IMR-90 (cell line): ENCODE results near the gene TMEM209. TPM values are rescaled to one million over a fixed set of nuclear protein-coding genes. Genes with fewer than 3 reads are reported as not detected.

Source experiments
- ATAC-seq: fragments of 200-7000 bp; cut with Tn5 transposase; 2 replicates; pipeline ENCODE4 v1.9.1; 2020; ENCODE audit warnings: low read depth, mild to moderate bottlenecking, moderate library complexity
- BruUV-seq: library from RNA; stranded (reverse); fragments of 400-500 nt; replicated peaks from 2 replicates; lab custom pipeline; 2021; lab: Mats Ljungman, UMichigan
- CTCF ChIA-PET: fragments of 300-600 bp; formaldehyde crosslinking; extraction: SDS; loops from one replicate; lab custom pipeline; 2021; ENCODE audit warnings: antibody characterized with exemption; lab: Yijun Ruan, JAX
- POLR2A ChIA-PET: fragments of 300-600 bp; sonication (Branson Sonifier 250); formaldehyde crosslinking; loops from one replicate; lab custom pipeline; 2022; ENCODE audit warnings: antibody characterized with exemption; ENCODE audit not compliant: unreplicated experiment; lab: Charles Lee
- DNase-seq: peaks from one replicate; pipeline ENCODE4 v3.0.0; 2013
- H2AFZ ChIP-seq: replicated peaks from 2 replicates; pipeline ENCODE3; 2013; ENCODE audit warnings: low read length, mild to moderate bottlenecking; ENCODE audit not compliant: poor library complexity
- H2AK5ac ChIP-seq: 2 replicates; pipeline ENCODE4 v1.6.1; 2013; ENCODE audit warnings: low read depth, low read length, inconsistent platforms
- H2AK9ac ChIP-seq: replicated peaks from 2 replicates; pipeline ENCODE3; 2013; ENCODE audit warnings: mild to moderate bottlenecking, low read depth, low read length, moderate library complexity; ENCODE audit not compliant: poor library complexity
- H2BK120ac ChIP-seq: 2 replicates; pipeline ENCODE4 v1.6.1; 2013; ENCODE audit warnings: low read depth, low read length, inconsistent platforms
- H2BK15ac ChIP-seq: 3 replicates; pipeline ENCODE4 v1.6.1; 2013; ENCODE audit warnings: low read depth, low read length, inconsistent platforms
- H2BK20ac ChIP-seq: 2 replicates; pipeline ENCODE4 v1.6.1; 2013; ENCODE audit warnings: low read depth, mild to moderate bottlenecking, inconsistent platforms, low read length, moderate library complexity
- H2BK5ac ChIP-seq: 2 replicates; pipeline ENCODE4 v1.6.1; 2013; ENCODE audit warnings: mild to moderate bottlenecking, low read depth, low read length, inconsistent platforms; ENCODE audit not compliant: poor library complexity, severe bottlenecking
- H3K14ac ChIP-seq: replicated peaks from 2 replicates; pipeline ENCODE4 v1.6.1; 2013; ENCODE audit warnings: low read depth, low read length, inconsistent platforms
- H3K18ac ChIP-seq: 2 replicates; pipeline ENCODE4 v1.6.1; 2013; ENCODE audit warnings: low read depth, low read length, control low read depth
- H3K23ac ChIP-seq: 2 replicates; pipeline ENCODE4 v1.6.1; 2013; ENCODE audit warnings: low read depth, low read length, inconsistent platforms
- H3K27ac ChIP-seq: 2 replicates; pipeline ENCODE4 v1.5.1; 2013; ENCODE audit warnings: mild to moderate bottlenecking, control low read depth, low read length; ENCODE audit not compliant: insufficient read depth
- H3K27me3 ChIP-seq: 2 replicates; pipeline ENCODE4 v1.6.1; 2013; ENCODE audit warnings: low read length; ENCODE audit not compliant: control insufficient read depth, insufficient read depth
- H3K36me3 ChIP-seq: 2 replicates; pipeline ENCODE4 v1.6.1; 2013; ENCODE audit warnings: low read length, mixed read lengths; ENCODE audit not compliant: control insufficient read depth, insufficient read depth
- H3K4ac ChIP-seq: 2 replicates; pipeline ENCODE4 v1.6.1; 2013; ENCODE audit warnings: low read depth, low read length, inconsistent platforms
- H3K4me1 ChIP-seq: 2 replicates; pipeline ENCODE4 v1.6.1; 2013; ENCODE audit warnings: low read length, mixed read lengths; ENCODE audit not compliant: control insufficient read depth, insufficient read depth
- H3K4me2 ChIP-seq: 2 replicates; pipeline ENCODE4 v1.6.1; 2013; ENCODE audit warnings: low read depth, mild to moderate bottlenecking, control low read depth, low read length, moderate library complexity
- H3K4me3 ChIP-seq: 2 replicates; pipeline ENCODE4 v1.5.1; 2013; ENCODE audit warnings: low read depth, mild to moderate bottlenecking, control low read depth, low read length, moderate library complexity; ENCODE audit not compliant: insufficient read depth
- H3K56ac ChIP-seq: 2 replicates; pipeline ENCODE4 v1.6.1; 2013; ENCODE audit warnings: low read length, inconsistent platforms; ENCODE audit not compliant: insufficient read depth; ENCODE audit errors: extremely low read depth
- H3K79me1 ChIP-seq, 2 experiments: 2 replicates each; pipeline ENCODE4 v1.6.1; 2013; ENCODE audit warnings: low read length in 2 of 2, inconsistent platforms in 1 of 2, low read depth in 1 of 2
- H3K9ac ChIP-seq: 2 replicates; pipeline ENCODE4 v1.6.1; 2013; ENCODE audit warnings: low read depth, low read length, control low read depth
- H3K9me1 ChIP-seq: 2 replicates; pipeline ENCODE4 v1.6.1; 2013; ENCODE audit warnings: low read length, inconsistent platforms; ENCODE audit not compliant: insufficient read depth
- H3K9me3 ChIP-seq: 2 replicates; pipeline ENCODE4 v1.6.1; 2013; ENCODE audit warnings: low read length; ENCODE audit not compliant: control insufficient read depth, insufficient read depth
- H4K20me1 ChIP-seq: 2 replicates; pipeline ENCODE4 v1.6.1; 2013; ENCODE audit warnings: low read length, inconsistent platforms; ENCODE audit not compliant: insufficient read depth
- H4K5ac ChIP-seq: 2 replicates; pipeline ENCODE4 v1.6.1; 2013; ENCODE audit warnings: mild to moderate bottlenecking, low read depth, low read length, control low read depth
- H4K8ac ChIP-seq, 2 experiments: 2 replicates each; pipeline ENCODE4 v1.6.1; 2013; ENCODE audit warnings: low read depth in 2 of 2, low read length in 2 of 2, control low read depth in 1 of 2, inconsistent platforms in 1 of 2
- H4K91ac ChIP-seq: 2 replicates; pipeline ENCODE4 v1.6.1; 2013; ENCODE audit warnings: low read depth, low read length, inconsistent platforms; ENCODE audit not compliant: insufficient read depth
- BHLHE40 ChIP-seq: fragments of 150-350 bp; IDR thresholded peaks from 2 replicates; pipeline ENCODE4 v1.6.1; 2016; ENCODE audit warnings: mild to moderate bottlenecking, low read depth, low read length
- CEBPB ChIP-seq: IDR thresholded peaks from 2 replicates; pipeline ENCODE4 v1.6.1; 2012; ENCODE audit warnings: low read depth, low read length, improper control_type of control experiment
- CHD1 ChIP-seq: IDR thresholded peaks from 2 replicates; pipeline ENCODE4 v1.6.1; 2012; ENCODE audit warnings: low read depth, low read length, improper control_type of control experiment
- CTCF ChIP-seq: conservative IDR thresholded peaks from 2 replicates; pipeline ENCODE4 v1.5.1; 2012; ENCODE audit warnings: mild to moderate bottlenecking, low read depth, low read length, improper control_type of control experiment
- ELK1 ChIP-seq: fragments of 150-350 bp; IDR thresholded peaks from 2 replicates; pipeline ENCODE4 v1.6.1; 2016; ENCODE audit warnings: low read depth, mild to moderate bottlenecking, low read length, moderate library complexity, borderline replicate concordance
- FOS ChIP-seq: fragments of 150-350 bp; IDR thresholded peaks from 2 replicates; pipeline ENCODE4 v1.6.1; 2016; ENCODE audit warnings: low read depth, low read length
- MAFK ChIP-seq: IDR thresholded peaks from 2 replicates; pipeline ENCODE4 v1.6.1; 2012; ENCODE audit warnings: low read depth, low read length, improper control_type of control experiment
- MAZ ChIP-seq: IDR thresholded peaks from 2 replicates; pipeline ENCODE4 v1.6.1; 2012; ENCODE audit warnings: low read depth, mild to moderate bottlenecking, low read length, improper control_type of control experiment, moderate library complexity, borderline replicate concordance
- MXI1 ChIP-seq: IDR thresholded peaks from 2 replicates; pipeline ENCODE4 v1.6.1; 2012; ENCODE audit warnings: low read depth, mild to moderate bottlenecking, low read length, moderate library complexity, borderline replicate concordance
- NFE2L2 ChIP-seq: fragments of 150-350 bp; IDR thresholded peaks from 2 replicates; pipeline ENCODE4 v1.6.1; 2016; ENCODE audit warnings: low read depth, mild to moderate bottlenecking, low read length
- POLR2A ChIP-seq: IDR thresholded peaks from 2 replicates; pipeline ENCODE4 v1.6.1; 2012; ENCODE audit warnings: mild to moderate bottlenecking, low read depth, low read length
- RAD21 ChIP-seq: IDR thresholded peaks from 2 replicates; pipeline ENCODE4 v1.6.1; 2012; ENCODE audit warnings: low read length, improper control_type of control experiment
- RCOR1 ChIP-seq: IDR thresholded peaks from 2 replicates; pipeline ENCODE4 v1.6.1; 2012; ENCODE audit warnings: mild to moderate bottlenecking, low read length, improper control_type of control experiment; ENCODE audit not compliant: insufficient replicate concordance
- RFX5 ChIP-seq: IDR thresholded peaks from 2 replicates; pipeline ENCODE4 v1.8.0; 2012; ENCODE audit warnings: low read depth, mild to moderate bottlenecking, low read length, moderate library complexity
- SMC3 ChIP-seq: fragments of 150-350 bp; IDR thresholded peaks from 2 replicates; pipeline ENCODE4 v1.6.1; 2016; ENCODE audit warnings: low read depth, mild to moderate bottlenecking, antibody characterized with exemption, low read length, moderate library complexity
- USF2 ChIP-seq: fragments of 150-350 bp; IDR thresholded peaks from 2 replicates; pipeline ENCODE4 v1.6.1; 2017; ENCODE audit warnings: mild to moderate bottlenecking, antibody characterized with exemption, low read length, low read depth
- WGBS, 2 experiments: methylation state at CpG; one replicate each; pipeline versions ENCODE4 v1.1.5 to v1.1.7; 2013; ENCODE audit warnings: missing lambda C conversion rate in 2 of 2; ENCODE audit not compliant: insufficient read length in 1 of 2; ENCODE audit errors: extremely low coverage in 2 of 2; 5-methylcytosine and 5-hydroxymethylcytosine counted together
- dilution Hi-C: fragments of 300-500 bp; cut with HindIII; formaldehyde crosslinking; loops from one replicate; pipeline ENCODE4 v1.14.3; 2018; ENCODE audit warnings: low sequenced_read_pairs; ENCODE audit not compliant: unreplicated experiment
- in situ Hi-C: fragments of 300-500 bp; cut with MboI; formaldehyde crosslinking; loops from 3 replicates; pipeline ENCODE4 v1.14.3; 2019; ENCODE audit warnings: low sequenced_read_pairs, inconsistent platforms, mixed read lengths
- intact Hi-C: fragments of 100-400 bp; cut with micrococcal nuclease; formaldehyde crosslinking; loops from 2 replicates; pipeline ENCODE4 v1.10.0; 2022
- polyA plus RNA-seq, 3 experiments: library from polyadenylated mRNA; depleted of rRNA; stranded (reverse); fragments of >200 nt; gene quantifications; 2 replicates each; pipeline ENCODE4 v1.2.3, GENCODE V29; 2012; ENCODE audit warnings: low replicate concordance in 1 of 3
- total RNA-seq: library from RNA; depleted of rRNA; stranded (reverse); fragments of >200 nt; gene quantifications from 2 replicates; pipeline ENCODE4 v1.2.3, GENCODE V29; 2012

TMEM209 gene
- total and polyA plus RNA-seq, 2 of the 4 experiments (the other 2 are of a cell fraction): 8.0 to 11.3 TPM

- TF ChIP-seq MAFK: no peak
- TF ChIP-seq MXI1: no peak
- no peak for TF ChIP-seq ELK1
- no peak for TF ChIP-seq POLR2A
- TF ChIP-seq BHLHE40: no peak
- TF ChIP-seq RAD21: no peak
- TF ChIP-seq USF2: no peak
- TF ChIP-seq CEBPB: no peak
- no peak for TF ChIP-seq FOS
- no peak for TF ChIP-seq RCOR1
- TF ChIP-seq NFE2L2: no peak
- TF ChIP-seq CHD1: no peak
- no peak for TF ChIP-seq CTCF
- TF ChIP-seq MAZ: no peak
- TF ChIP-seq RFX5: no peak
- TF ChIP-seq SMC3: no peak
- intact Hi-C loops: no loop called here
- Histone ChIP-seq H3K4me2 (no peak overlapping the region), H2BK120ac (no peak overlapping the region), H2AK9ac (no peak overlapping the region), H4K91ac (no peak overlapping the region), H3K4me1 (no peaks in the 10 kb centered on the region), H3K4ac (no peak overlapping the region), H3K27me3 (peaks cover 2% of the 10 kb centered on the region; the same call in 1 of the 2 replicates), H4K5ac (no peak overlapping the region), H3K56ac (no peak overlapping the region), H4K20me1 (no peaks in the 10 kb centered on the region), H2AFZ (no peak overlapping the region), H3K36me3 (no peaks in the 10 kb centered on the region), H3K9ac (no peak overlapping the region), H4K8ac (no peak overlapping the region), H2BK20ac (no peak overlapping the region), H2BK15ac (no peak overlapping the region), H3K23ac (no peak overlapping the region), H3K18ac (no peak overlapping the region), H2AK5ac (no peak overlapping the region), H3K9me3 (no peaks in the 10 kb centered on the region), H2BK5ac (no peak overlapping the region), H3K4me3 (no peak overlapping the region), H3K14ac (no peak overlapping the region), H3K27ac (no peak overlapping the region), H3K79me1 (no peaks in the 10 kb centered on the region), H3K9me1 (no peaks in the 10 kb centered on the region)
- POLR2A ChIA-PET: no interaction called here
- in situ Hi-C loops: no loop called here
- dilution Hi-C loops: no loop called here
- BruUV-seq: no TSS peak
- ATAC-seq (no peak), DNase-seq (no peak)
- 50% methylated on average over 2 of the region's 2 CpGs; no CpG with 5 or more reads in 1 of the 2 experiments for WGBS, 2 experiments
- CTCF ChIA-PET: no interaction called here
These were observed 28.9 kb upstream of the TMEM209 start for GRCh38 chr7:130234078-130234477.
